ENCODE measurements around the gene ABI3BP.

DNA sequence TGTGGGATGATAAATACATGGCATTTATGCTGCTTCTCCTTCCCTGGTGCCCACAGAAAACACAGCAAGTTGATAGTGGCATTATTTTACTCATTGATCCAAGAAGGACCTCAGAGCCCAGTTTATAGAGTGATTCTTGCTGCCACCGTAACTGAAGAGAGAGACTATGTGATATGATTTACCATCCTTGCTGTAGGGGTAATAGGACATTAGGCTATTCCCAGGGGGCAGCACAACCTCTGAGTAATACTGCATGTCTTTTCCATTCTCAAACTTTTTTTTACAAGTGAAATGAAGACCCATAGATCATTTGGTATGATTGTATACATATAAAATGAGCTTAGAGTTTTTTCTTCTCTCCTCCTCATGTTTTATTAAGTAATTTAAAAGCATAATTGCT, 136.4 kb downstream of the ABI3BP start:
- TF ChIP-seq EP300 (IDR thresholded peaks at IDR 0.05; ENCODE audit: borderline replicate concordance) (no peak), CREB1 (IDR thresholded peaks at IDR 0.05; ENCODE audit: low read depth) (no peak), EGR1 (IDR thresholded peaks at IDR 0.05) (no peak), ZBTB7A (IDR thresholded peaks at IDR 0.05; ENCODE audit: low read depth) (no peak), RAD21 (IDR thresholded peaks at IDR 0.05; ENCODE audit: low read depth) (no peak), FOXM1 (IDR thresholded peaks at IDR 0.05; ENCODE audit: borderline replicate concordance, low read depth) (no peak), TAF1 (IDR thresholded peaks at IDR 0.05; ENCODE audit: low read depth) (no peak), TEAD4 (IDR thresholded peaks at IDR 0.05) (no peak), YY1 (IDR thresholded peaks at IDR 0.05; ENCODE audit: low read depth) (no peak)
- TF ChIP-seq, protein P1, sequence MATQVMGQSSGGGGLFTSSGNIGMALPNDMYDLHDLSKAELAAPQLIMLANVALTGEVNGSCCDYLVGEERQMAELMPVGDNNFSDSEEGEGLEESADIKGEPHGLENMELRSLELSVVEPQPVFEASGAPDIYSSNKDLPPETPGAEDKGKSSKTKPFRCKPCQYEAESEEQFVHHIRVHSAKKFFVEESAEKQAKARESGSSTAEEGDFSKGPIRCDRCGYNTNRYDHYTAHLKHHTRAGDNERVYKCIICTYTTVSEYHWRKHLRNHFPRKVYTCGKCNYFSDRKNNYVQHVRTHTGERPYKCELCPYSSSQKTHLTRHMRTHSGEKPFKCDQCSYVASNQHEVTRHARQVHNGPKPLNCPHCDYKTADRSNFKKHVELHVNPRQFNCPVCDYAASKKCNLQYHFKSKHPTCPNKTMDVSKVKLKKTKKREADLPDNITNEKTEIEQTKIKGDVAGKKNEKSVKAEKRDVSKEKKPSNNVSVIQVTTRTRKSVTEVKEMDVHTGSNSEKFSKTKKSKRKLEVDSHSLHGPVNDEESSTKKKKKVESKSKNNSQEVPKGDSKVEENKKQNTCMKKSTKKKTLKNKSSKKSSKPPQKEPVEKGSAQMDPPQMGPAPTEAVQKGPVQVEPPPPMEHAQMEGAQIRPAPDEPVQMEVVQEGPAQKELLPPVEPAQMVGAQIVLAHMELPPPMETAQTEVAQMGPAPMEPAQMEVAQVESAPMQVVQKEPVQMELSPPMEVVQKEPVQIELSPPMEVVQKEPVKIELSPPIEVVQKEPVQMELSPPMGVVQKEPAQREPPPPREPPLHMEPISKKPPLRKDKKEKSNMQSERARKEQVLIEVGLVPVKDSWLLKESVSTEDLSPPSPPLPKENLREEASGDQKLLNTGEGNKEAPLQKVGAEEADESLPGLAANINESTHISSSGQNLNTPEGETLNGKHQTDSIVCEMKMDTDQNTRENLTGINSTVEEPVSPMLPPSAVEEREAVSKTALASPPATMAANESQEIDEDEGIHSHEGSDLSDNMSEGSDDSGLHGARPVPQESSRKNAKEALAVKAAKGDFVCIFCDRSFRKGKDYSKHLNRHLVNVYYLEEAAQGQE (IDR thresholded peaks at IDR 0.05; ENCODE audit: low read depth), result no peak
- TF ChIP-seq, protein P2, sequence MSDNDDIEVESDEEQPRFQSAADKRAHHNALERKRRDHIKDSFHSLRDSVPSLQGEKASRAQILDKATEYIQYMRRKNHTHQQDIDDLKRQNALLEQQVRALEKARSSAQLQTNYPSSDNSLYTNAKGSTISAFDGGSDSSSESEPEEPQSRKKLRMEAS (IDR thresholded peaks at IDR 0.05), result no peak

All from Ishikawa (cell line).